ENCODE data around the gene ZNRF4. TPM values are rescaled to one million over a fixed set of nuclear protein-coding genes. Genes with fewer than 3 reads are reported as not detected.
"Not testable (repeated sequence)": the region's sequence is repeated elsewhere in the genome, so short reads cannot be mapped to it uniquely, and the experiment has no call there.

ZNRF4 gene
- total RNA-seq, 1 donor from 2014 or later: not detected

DNA sequence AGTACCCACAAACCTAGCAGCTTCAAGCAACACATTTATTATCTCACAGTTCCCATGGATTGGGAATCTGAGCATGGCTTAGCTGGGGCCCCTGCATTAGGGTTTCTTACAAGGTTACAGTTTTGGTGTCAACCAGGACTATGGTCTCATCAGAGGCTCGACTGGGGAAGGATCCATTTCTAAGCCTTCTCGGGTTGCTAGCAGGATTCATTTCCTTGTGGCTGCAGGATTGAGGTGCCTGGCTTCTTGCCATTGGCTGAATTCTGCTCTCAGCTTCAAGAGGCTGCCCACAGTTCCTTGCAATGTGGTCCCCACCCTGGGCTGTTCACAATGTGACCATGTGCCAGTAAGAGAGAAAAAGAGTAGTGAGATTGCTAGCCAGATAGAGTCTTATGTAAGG lies 26.7 kb downstream of the ZNRF4 start:
- no peak overlapping the region for H3K4me3 ChIP-seq (ENCODE audit: low read length in 3 of 3)
- H3K27ac ChIP-seq (ENCODE audit: low read depth, low read length): no peak overlapping the region
- no peaks in the 10 kb centered on the region for H3K36me3 ChIP-seq (ENCODE audit: control insufficient read depth in 3 of 3, insufficient read depth in 3 of 3, low read length in 3 of 3)
- no peaks in the 10 kb centered on the region for H3K4me1 ChIP-seq (ENCODE audit: control insufficient read depth in 3 of 3, insufficient read depth in 3 of 3, low read length in 3 of 3)
- H3K9ac ChIP-seq (ENCODE audit: low read depth in 1 of 3, low read length in 3 of 3): no peak overlapping the region
- peaks cover 33 to 56% (median 34%) of the 10 kb centered on the region in 3 donors for H3K27me3 ChIP-seq (ENCODE audit: control insufficient read depth in 3 of 3, insufficient read depth in 3 of 3, low read length in 3 of 3)
- peaks cover 7 to 13% (median 8%) of the 10 kb centered on the region in 3 donors for H3K9me3 ChIP-seq (ENCODE audit: control insufficient read depth in 3 of 3, low read length in 3 of 3)

DNA sequence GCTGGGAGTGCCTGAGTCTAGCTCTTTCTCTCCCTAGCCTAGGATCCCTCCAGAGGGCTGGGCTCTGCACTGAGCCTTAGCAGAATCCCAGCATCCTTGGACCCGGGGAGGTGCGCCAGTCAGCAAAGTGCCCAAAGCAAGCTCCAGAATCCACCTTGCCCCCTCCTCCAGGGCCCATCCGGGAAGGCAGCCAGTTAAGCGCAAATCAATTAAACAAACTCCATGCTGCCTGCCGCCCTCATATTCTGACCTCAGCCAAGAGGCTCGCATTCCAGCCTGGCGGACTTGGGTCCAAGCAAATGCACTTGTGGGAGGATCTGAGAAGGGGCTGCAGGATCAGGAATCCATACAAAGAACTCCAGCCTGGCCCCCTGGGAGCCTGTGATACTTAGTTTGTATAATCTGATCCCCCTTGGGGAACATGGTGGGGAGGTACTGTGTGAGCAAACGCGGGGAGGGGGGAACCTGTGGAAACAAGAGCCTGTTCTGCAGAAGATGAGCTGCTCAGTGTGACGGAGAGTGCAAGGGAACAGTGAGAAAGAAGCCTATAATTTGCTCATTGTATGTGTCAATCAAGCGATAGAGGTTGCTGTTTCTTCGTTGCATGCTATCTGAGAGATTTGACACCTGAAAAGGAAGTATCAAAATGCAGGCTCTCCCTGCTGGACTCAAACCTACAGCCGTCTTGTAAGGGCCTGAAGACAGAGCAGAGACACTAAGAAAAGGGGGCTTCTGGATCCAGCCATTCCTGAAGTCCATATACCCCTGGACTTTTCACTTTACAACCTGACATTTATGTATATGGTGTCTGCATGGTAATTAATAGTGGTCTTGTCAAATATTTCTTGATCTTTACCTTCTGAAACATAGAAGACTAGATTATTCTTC lies 29.4 kb downstream of the ZNRF4 start:
- Histone ChIP-seq H3K36me3 (ENCODE audit: control insufficient read depth in 3 of 3, insufficient read depth in 3 of 3, low read length in 3 of 3) (no peaks in the 10 kb centered on the region), H3K4me1 (ENCODE audit: control insufficient read depth in 3 of 3, insufficient read depth in 3 of 3, low read length in 3 of 3) (no peaks in the 10 kb centered on the region), H3K4me3 (ENCODE audit: low read length in 3 of 3) (no peak overlapping the region), H3K27me3 (ENCODE audit: control insufficient read depth in 3 of 3, insufficient read depth in 3 of 3, low read length in 3 of 3) (peaks cover 21 to 42% (median 29%) of the 10 kb centered on the region in 3 donors), H3K27ac (ENCODE audit: low read depth, low read length) (no peak overlapping the region), H3K9me3 (ENCODE audit: control insufficient read depth in 3 of 3, low read length in 3 of 3) (peaks cover 7 to 11% (median 8%) of the 10 kb centered on the region in 3 donors), H3K9ac (ENCODE audit: low read depth in 1 of 3, low read length in 3 of 3) (no peak overlapping the region)

DNA sequence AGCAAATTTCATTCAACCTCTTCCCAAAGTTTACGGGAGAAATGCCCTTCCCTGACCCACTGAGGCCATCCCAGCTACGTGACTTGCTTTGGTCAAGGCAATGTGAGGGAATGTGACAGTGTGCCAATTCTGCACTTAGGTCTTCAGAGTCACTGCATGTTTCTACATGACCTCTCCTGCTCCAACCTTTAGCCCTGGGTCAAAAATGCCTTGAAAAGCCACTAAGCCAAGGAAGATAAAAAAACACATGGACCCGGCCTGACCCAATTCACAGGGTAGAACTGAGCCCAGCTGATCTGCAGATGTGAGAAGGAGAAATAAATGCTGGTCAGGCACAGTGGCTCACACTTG lies 30.0 kb downstream of the ZNRF4 start:
- Histone ChIP-seq H3K4me3 (ENCODE audit: low read length in 3 of 3) (no peak overlapping the region), H3K9ac (ENCODE audit: low read depth in 1 of 3, low read length in 3 of 3) (no peak overlapping the region), H3K4me1 (ENCODE audit: control insufficient read depth in 3 of 3, insufficient read depth in 3 of 3, low read length in 3 of 3) (no peaks in the 10 kb centered on the region), H3K9me3 (ENCODE audit: control insufficient read depth in 3 of 3, low read length in 3 of 3) (peaks cover 7 to 11% (median 8%) of the 10 kb centered on the region in 3 donors), H3K27me3 (ENCODE audit: control insufficient read depth in 3 of 3, insufficient read depth in 3 of 3, low read length in 3 of 3) (peaks cover 22 to 44% (median 34%) of the 10 kb centered on the region in 3 donors), H3K36me3 (ENCODE audit: control insufficient read depth in 3 of 3, insufficient read depth in 3 of 3, low read length in 3 of 3) (no peaks in the 10 kb centered on the region), H3K27ac (ENCODE audit: low read depth, low read length) (no peak overlapping the region)

DNA sequence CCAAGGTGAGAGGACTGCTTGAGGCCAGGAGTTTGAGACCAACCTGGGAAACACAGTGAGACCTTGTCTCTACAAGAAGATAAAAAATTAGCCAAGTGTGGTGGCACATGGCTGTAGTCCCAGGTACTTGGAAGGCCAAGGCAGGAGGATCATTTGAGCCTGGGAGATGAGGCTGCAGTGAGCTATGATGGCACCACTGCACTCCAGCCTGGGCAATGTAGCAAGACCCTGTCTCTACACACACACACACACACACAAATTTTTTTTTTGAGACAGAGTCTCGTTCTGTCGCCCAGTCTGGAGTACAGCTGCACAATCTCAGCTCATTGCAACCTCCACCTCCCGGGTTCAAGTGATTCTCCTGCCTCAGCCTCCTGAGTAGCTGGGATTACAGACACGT lies 30.4 kb downstream of the ZNRF4 start:
- peaks cover 23 to 44% (median 38%) of the 10 kb centered on the region in 3 donors for H3K27me3 ChIP-seq (ENCODE audit: control insufficient read depth in 3 of 3, insufficient read depth in 3 of 3, low read length in 3 of 3)
- H3K36me3 ChIP-seq (ENCODE audit: control insufficient read depth in 3 of 3, insufficient read depth in 3 of 3, low read length in 3 of 3); H3K9ac ChIP-seq (ENCODE audit: low read depth in 1 of 3, low read length in 3 of 3); H3K4me1 ChIP-seq (ENCODE audit: control insufficient read depth in 3 of 3, insufficient read depth in 3 of 3, low read length in 3 of 3); H3K27ac ChIP-seq (ENCODE audit: low read depth, low read length); H3K4me3 ChIP-seq (ENCODE audit: low read length in 3 of 3): not testable (repeated sequence)
- H3K9me3 ChIP-seq (ENCODE audit: control insufficient read depth in 3 of 3, low read length in 3 of 3): peaks cover 7 to 11% (median 8%) of the 10 kb centered on the region in 3 donors

DNA sequence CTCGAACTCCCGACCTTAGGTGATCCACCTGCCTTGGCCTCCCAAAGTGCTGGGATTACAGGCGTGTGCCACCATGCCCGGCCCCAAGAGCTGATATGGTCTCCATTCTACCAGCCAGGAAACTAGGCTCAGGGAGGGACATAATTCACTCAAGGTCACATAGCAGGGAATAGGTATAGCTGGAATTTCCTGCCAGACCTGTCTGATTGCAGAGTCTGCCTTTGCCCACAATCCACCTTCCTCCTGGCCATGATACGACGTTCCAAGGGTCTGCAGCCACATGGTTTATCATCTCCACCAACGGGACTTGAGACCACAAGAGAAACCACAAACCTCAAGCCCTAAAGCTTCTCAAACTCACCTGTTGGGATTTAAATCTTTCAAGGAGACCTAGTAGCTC lies 32.0 kb downstream of the ZNRF4 start:
- H3K27ac ChIP-seq (ENCODE audit: low read depth, low read length): no peak overlapping the region
- peaks cover under 1 to 6% (median 2%) of the 10 kb centered on the region in 3 donors for H3K9me3 ChIP-seq (ENCODE audit: control insufficient read depth in 3 of 3, low read length in 3 of 3)
- H3K36me3 ChIP-seq (ENCODE audit: control insufficient read depth in 3 of 3, insufficient read depth in 3 of 3, low read length in 3 of 3): no peaks in the 10 kb centered on the region
- no peak overlapping the region for H3K9ac ChIP-seq (ENCODE audit: low read depth in 1 of 3, low read length in 3 of 3)
- H3K4me3 ChIP-seq (ENCODE audit: low read length in 3 of 3): no peak overlapping the region
- H3K27me3 ChIP-seq (ENCODE audit: control insufficient read depth in 3 of 3, insufficient read depth in 3 of 3, low read length in 3 of 3): peaks cover 35 to 42% (median 37%) of the 10 kb centered on the region in 3 donors
- no peaks in the 10 kb centered on the region for H3K4me1 ChIP-seq (ENCODE audit: control insufficient read depth in 3 of 3, insufficient read depth in 3 of 3, low read length in 3 of 3)

DNA sequence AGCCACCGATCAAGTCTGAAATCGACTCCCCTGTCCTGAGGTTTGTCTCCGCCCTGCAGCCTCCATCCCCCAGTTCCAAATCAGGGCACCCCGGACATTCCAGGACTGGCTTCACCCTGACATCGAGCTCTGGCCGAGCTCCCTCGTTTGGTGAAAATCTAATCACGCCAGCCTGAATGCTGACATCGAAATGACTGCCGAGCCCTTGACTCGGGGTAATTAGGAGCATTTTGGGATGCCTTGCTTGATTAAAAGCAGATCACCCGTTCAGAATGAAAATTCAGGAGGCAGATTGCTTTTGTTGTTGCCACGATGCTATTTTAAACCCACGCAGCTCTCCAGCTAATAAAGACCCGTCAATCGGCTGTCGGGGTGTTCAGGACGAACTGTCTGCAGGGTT lies 34.3 kb downstream of the ZNRF4 start:
- Histone ChIP-seq H3K4me1 (ENCODE audit: control insufficient read depth in 3 of 3, insufficient read depth in 3 of 3, low read length in 3 of 3) (no peaks in the 10 kb centered on the region), H3K4me3 (ENCODE audit: low read length in 3 of 3) (no peak overlapping the region), H3K9ac (ENCODE audit: low read depth in 1 of 3, low read length in 3 of 3) (no peak overlapping the region), H3K36me3 (ENCODE audit: control insufficient read depth in 3 of 3, insufficient read depth in 3 of 3, low read length in 3 of 3) (no peaks in the 10 kb centered on the region), H3K27me3 (ENCODE audit: control insufficient read depth in 3 of 3, insufficient read depth in 3 of 3, low read length in 3 of 3) (peaks cover 33 to 48% (median 45%) of the 10 kb centered on the region in 3 donors), H3K9me3 (ENCODE audit: control insufficient read depth in 3 of 3, low read length in 3 of 3) (no peaks in the 10 kb centered on the region), H3K27ac (ENCODE audit: low read depth, low read length) (no peak overlapping the region)

DNA sequence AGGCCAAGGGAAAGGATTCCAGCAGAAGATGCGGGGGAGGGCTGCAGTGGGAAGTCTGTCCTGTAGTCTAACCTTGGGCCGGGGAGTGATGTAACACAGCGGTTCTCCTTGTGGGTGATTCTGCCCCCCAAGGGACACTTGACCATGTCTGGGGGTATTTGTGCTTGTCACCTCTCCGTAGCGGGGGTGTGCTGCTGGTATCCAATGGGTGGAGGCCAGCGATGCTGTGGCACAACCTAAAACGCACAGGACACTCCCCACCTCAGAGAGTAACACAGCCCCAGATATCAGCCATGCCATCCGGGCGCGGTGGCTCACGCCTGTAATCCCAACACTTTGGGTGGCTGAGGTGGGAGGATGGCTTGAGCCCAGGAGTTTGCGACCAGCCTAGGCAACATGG lies 36.3 kb downstream of the ZNRF4 start:
- Histone ChIP-seq H3K36me3 (ENCODE audit: control insufficient read depth in 3 of 3, insufficient read depth in 3 of 3, low read length in 3 of 3) (no peaks in the 10 kb centered on the region), H3K27me3 (ENCODE audit: control insufficient read depth in 3 of 3, insufficient read depth in 3 of 3, low read length in 3 of 3) (peaks cover 44 to 57% (median 53%) of the 10 kb centered on the region in 3 donors)

DNA sequence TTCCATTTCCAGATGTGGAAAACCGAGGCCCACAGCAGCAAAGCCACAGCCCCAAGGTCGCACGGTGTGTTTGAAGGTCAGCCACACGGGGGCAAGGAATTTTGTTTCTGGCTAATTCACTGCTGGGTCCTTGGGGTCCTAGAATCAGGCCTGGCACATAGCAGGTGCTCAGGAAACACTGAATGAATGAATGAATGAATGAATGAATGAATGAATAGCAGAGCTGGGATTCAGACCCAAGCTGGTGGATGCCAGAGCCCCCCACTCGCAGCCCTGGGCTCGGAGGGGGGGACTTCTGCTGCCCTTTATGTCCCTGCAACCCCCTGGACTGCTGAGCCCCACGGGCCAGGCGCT lies 37.0 kb downstream of the ZNRF4 start:
- no peaks in the 10 kb centered on the region for H3K36me3 ChIP-seq (ENCODE audit: control insufficient read depth in 3 of 3, insufficient read depth in 3 of 3, low read length in 3 of 3)
- peaks cover 43 to 60% (median 57%) of the 10 kb centered on the region in 3 donors for H3K27me3 ChIP-seq (ENCODE audit: control insufficient read depth in 3 of 3, insufficient read depth in 3 of 3, low read length in 3 of 3)
- H3K9ac ChIP-seq (ENCODE audit: low read depth in 1 of 3, low read length in 3 of 3): no peak overlapping the region
- H3K4me1 ChIP-seq (ENCODE audit: control insufficient read depth in 3 of 3, insufficient read depth in 3 of 3, low read length in 3 of 3): no peaks in the 10 kb centered on the region
- no peaks in the 10 kb centered on the region for H3K9me3 ChIP-seq (ENCODE audit: control insufficient read depth in 3 of 3, low read length in 3 of 3)
- H3K4me3 ChIP-seq (ENCODE audit: low read length in 3 of 3): no peak overlapping the region
- H3K27ac ChIP-seq (ENCODE audit: low read depth, low read length): no peak overlapping the region

More for the DNA sequence above, 36.3 kb downstream of the ZNRF4 start:
- Histone ChIP-seq H3K9ac (ENCODE audit: low read depth in 1 of 3, low read length in 3 of 3) (no peak overlapping the region), H3K9me3 (ENCODE audit: control insufficient read depth in 3 of 3, low read length in 3 of 3) (no peaks in the 10 kb centered on the region), H3K4me3 (ENCODE audit: low read length in 3 of 3) (no peak overlapping the region), H3K4me1 (ENCODE audit: control insufficient read depth in 3 of 3, insufficient read depth in 3 of 3, low read length in 3 of 3) (no peaks in the 10 kb centered on the region), H3K27ac (ENCODE audit: low read depth, low read length) (no peak overlapping the region)

DNA sequence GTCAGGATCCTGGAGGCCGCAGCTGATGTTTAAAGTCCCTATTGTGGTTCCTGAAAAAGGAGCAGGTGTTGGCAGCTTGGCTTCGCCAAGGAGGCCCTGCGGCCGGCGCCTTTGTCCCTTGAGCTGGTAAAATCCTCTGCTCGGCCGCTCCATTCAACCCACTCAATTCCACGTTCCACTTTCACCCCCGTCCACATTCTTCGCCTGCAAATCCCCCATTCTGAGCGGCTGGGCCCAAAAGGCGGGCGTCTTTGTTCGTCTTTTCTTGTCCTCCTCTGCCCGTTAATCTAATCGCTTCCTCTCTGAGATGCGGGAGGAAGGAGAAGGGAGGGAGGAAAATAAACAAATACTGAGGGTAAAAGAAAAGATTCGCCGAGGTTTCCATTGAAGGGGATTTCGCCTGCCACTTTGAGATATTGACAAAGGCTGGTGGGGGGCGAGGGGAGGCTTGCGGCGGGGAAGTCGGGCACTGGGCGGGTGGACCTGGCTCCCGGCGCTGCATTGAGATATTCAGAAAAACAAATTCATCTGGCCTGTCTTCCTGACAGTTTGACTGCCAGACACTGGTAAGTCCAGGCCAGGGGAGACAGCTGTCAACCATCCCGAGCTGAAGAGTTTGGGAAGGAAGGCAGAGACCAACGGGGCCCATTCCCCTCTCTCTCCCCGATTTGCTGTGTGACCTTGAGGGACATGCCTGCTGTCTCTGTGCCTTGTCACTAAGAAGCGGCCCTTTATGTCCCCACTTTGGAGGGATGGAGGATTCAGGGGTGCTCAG lies 37.6 kb downstream of the ZNRF4 start:
- H3K9ac ChIP-seq (ENCODE audit: low read depth in 1 of 3, low read length in 3 of 3): no peak overlapping the region
- H3K27ac ChIP-seq (ENCODE audit: low read depth, low read length): no peak overlapping the region
- no peaks in the 10 kb centered on the region for H3K9me3 ChIP-seq (ENCODE audit: control insufficient read depth in 3 of 3, low read length in 3 of 3)
- H3K27me3 ChIP-seq (ENCODE audit: control insufficient read depth in 3 of 3, insufficient read depth in 3 of 3, low read length in 3 of 3): peaks cover 46 to 64% (median 62%) of the 10 kb centered on the region in 3 donors
- no peaks in the 10 kb centered on the region for H3K36me3 ChIP-seq (ENCODE audit: control insufficient read depth in 3 of 3, insufficient read depth in 3 of 3, low read length in 3 of 3)
- no peaks in the 10 kb centered on the region for H3K4me1 ChIP-seq (ENCODE audit: control insufficient read depth in 3 of 3, insufficient read depth in 3 of 3, low read length in 3 of 3)
- no peak overlapping the region for H3K4me3 ChIP-seq (ENCODE audit: low read length in 3 of 3)

DNA sequence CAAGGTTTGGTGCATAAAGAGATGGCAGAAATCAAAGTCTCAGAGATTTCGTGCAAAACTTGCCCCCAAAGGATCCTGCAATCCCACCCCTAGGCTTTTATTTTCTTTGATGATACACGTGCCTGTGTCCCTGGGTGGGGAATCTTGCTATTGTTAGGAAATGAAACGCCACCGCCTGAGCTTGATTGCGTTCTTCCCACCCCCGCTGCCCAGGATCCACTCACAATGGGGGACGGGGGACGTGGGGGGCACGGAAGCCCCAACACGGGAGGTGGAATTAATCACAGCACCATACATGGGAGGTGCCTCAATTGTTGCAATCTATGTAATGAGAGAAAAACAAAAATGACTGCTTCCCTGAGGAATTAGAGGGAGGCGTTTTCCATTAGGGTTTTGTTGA lies 39.6 kb downstream of the ZNRF4 start:
- H3K9me3 ChIP-seq (ENCODE audit: control insufficient read depth in 3 of 3, low read length in 3 of 3): no peaks in the 10 kb centered on the region
- H3K27me3 ChIP-seq (ENCODE audit: control insufficient read depth in 3 of 3, insufficient read depth in 3 of 3, low read length in 3 of 3): peaks cover 45 to 72% (median 63%) of the 10 kb centered on the region in 3 donors
- no peaks in the 10 kb centered on the region for H3K36me3 ChIP-seq (ENCODE audit: control insufficient read depth in 3 of 3, insufficient read depth in 3 of 3, low read length in 3 of 3)
- H3K4me3 ChIP-seq (ENCODE audit: low read length in 3 of 3): no peak overlapping the region
- no peak overlapping the region for H3K9ac ChIP-seq (ENCODE audit: low read depth in 1 of 3, low read length in 3 of 3)
- no peak overlapping the region for H3K27ac ChIP-seq (ENCODE audit: low read depth, low read length)
- H3K4me1 ChIP-seq (ENCODE audit: control insufficient read depth in 3 of 3, insufficient read depth in 3 of 3, low read length in 3 of 3): no peaks in the 10 kb centered on the region

All from skeletal muscle tissue (tissue), 4 donors.